GM19455 (cell line): ENCODE measurements around the gene GASK1A.
"Not testable (repeated sequence)": the region's sequence is repeated elsewhere in the genome, so short reads cannot be mapped to it uniquely, and the experiment has no call there.

ENCODE experiments used
- ATAC-seq: cut with Tn5 transposase; IDR thresholded peaks from one replicate; pipeline ENCODE4 v1.9.1; 2021; ENCODE audit not compliant: unreplicated experiment

GASK1A gene

GRCh38 chr3:43030162-43030935 is 51.2 kb downstream of the GASK1A start:
- no peak for ATAC-seq

- no peak for ATAC-seq
These were observed 52.4 kb downstream of the GASK1A start for GRCh38 chr3:43031485-43031884.

- ATAC-seq: no peak
These were observed 52.9 kb downstream of the GASK1A start for GRCh38 chr3:43031889-43032545.

GRCh38 chr3:43032646-43033628 is 53.8 kb downstream of the GASK1A start:
- no peak for ATAC-seq

GRCh38 chr3:43034200-43034599 is 55.1 kb downstream of the GASK1A start:
- ATAC-seq: no peak

- no peak for ATAC-seq
These were observed 55.8 kb downstream of the GASK1A start for GRCh38 chr3:43034911-43035310.

- no peak for ATAC-seq
These were observed 56.8 kb downstream of the GASK1A start for GRCh38 chr3:43035801-43036365.

GRCh38 chr3:43036621-43037423 is 57.7 kb downstream of the GASK1A start:
- no peak for ATAC-seq

- ATAC-seq: no peak
These were observed 58.9 kb downstream of the GASK1A start for GRCh38 chr3:43038010-43038409.

- no peak for ATAC-seq
These were observed 62.4 kb downstream of the GASK1A start for GRCh38 chr3:43041517-43041916.

- no peak for ATAC-seq
These were observed 64.1 kb downstream of the GASK1A start for GRCh38 chr3:43043071-43043766.

- no peak for ATAC-seq
These were observed 64.7 kb downstream of the GASK1A start for GRCh38 chr3:43043793-43044192.

- not testable (repeated sequence) for ATAC-seq
These were observed 66.0 kb downstream of the GASK1A start for GRCh38 chr3:43045079-43045478.

- ATAC-seq: no peak
These were observed 67.5 kb downstream of the GASK1A start for GRCh38 chr3:43046583-43046982.

- ATAC-seq: no peak
These were observed 69.4 kb downstream of the GASK1A start for GRCh38 chr3:43048470-43048869.

- ATAC-seq: no peak
These were observed 74.2 kb downstream of the GASK1A start for GRCh38 chr3:43053291-43053690.

- ATAC-seq: no peak
These were observed 75.6 kb downstream of the GASK1A start for GRCh38 chr3:43054754-43055153.

GRCh38 chr3:43055393-43055792 is 76.3 kb downstream of the GASK1A start:
- no peak for ATAC-seq
